Embryonic facial prominence (tissue), 1 donor: ENCODE data around the gene GALNT14.
"Not testable (repeated sequence)": the region's sequence is repeated elsewhere in the genome, so short reads cannot be mapped to it uniquely, and the experiment has no call there.

ENCODE experiments used
- DNase-seq: peaks from one replicate; pipeline ENCODE4 v3.0.0-alpha.2; 2016; ENCODE audit errors: extremely low spot score

The GALNT14 gene, protein sequence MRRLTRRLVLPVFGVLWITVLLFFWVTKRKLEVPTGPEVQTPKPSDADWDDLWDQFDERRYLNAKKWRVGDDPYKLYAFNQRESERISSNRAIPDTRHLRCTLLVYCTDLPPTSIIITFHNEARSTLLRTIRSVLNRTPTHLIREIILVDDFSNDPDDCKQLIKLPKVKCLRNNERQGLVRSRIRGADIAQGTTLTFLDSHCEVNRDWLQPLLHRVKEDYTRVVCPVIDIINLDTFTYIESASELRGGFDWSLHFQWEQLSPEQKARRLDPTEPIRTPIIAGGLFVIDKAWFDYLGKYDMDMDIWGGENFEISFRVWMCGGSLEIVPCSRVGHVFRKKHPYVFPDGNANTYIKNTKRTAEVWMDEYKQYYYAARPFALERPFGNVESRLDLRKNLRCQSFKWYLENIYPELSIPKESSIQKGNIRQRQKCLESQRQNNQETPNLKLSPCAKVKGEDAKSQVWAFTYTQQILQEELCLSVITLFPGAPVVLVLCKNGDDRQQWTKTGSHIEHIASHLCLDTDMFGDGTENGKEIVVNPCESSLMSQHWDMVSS

DNA sequence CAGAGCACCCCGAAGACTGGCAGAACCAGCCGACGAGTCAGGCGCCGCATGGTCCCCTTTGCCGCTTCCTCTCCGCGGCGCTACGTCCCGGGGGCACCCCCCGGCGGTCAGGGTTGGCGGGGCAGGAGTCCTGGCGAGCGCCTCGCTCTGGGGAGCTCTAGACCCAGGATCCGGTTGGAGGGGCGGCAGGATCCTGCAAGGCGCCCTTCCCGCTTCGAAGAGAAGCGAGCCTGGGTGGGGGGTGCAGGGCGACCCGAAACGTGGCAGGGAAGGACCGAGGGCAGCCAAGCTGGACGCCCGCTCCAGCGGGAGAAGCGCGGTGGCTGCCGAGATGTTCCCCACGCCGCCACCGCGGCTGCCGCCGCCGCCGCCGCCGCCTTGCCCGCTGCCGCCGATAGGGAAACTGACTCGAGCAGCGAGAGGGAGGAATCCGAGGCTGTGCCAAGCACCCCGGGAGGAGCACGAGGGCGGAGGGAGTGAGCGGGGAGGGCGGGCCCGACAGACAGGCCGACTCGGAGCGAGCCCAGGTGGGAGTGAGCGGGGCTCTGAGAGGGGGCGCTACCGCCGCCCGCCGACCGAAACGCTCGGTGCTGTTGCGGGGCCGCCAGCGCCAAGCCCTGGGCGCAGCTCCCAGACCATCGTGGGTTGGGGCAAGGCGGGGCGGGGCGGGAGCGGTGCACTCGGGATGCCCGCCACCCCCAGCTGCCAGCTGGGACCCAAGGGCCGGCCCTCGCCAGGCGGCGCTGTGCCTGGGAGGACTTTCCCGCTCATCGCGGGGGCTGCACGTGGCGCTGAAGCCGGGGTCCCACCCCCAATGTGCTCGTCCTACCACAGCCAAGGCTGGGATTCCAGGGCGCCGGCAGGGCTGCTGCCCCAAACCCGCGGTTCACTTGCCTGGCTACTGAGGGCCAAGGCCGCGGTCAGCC, at the start of gene GALNT14:
Gene GALNT14, minus strand, starts transcription at position 404 of the 926 bp plus-strand sequence. Its CDS starts 354 bp downstream, at position 50.
- no peak for DNase-seq

DNA sequence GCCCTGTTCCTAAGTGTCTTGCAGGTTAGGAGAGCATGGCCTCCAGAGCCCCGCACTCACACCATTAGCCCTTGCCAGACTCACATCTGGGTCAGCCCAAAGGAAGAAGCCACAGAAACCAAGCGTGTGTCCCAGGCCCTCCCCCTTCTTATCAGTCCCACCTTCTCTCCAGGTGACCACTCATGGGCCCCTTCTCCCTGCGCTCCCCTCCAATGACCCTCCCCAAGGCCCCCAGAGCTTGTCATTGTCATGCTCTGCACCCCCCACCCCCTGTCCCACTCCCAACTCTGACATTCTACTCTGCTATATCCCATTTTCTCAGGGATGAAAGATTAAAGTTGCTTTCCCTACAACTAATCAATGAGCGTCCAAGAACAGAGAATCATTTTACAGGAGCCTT, 48.9 kb upstream of the GALNT14 start:
- no peak for DNase-seq

DNA sequence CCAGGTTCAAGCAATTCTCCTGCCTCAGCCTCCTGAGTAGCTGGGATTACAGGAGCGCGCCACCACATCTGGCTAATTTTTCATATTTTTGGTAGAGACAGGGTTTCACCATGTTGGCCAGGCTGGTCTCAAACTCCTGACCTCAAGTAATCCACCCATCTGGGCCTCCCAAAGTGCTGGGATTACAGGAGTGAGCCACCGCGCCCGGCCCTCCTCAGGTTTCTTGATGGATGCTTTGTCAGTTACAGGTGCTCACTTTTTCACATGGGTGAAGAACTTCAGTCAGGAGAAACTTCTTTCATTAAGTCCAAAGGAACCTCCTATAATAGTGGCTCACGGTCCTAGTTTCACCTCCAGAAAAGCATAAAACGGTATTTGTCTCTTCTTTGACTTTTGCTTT, 45.7 kb upstream of the GALNT14 start:
- not testable (repeated sequence) for DNase-seq

DNA sequence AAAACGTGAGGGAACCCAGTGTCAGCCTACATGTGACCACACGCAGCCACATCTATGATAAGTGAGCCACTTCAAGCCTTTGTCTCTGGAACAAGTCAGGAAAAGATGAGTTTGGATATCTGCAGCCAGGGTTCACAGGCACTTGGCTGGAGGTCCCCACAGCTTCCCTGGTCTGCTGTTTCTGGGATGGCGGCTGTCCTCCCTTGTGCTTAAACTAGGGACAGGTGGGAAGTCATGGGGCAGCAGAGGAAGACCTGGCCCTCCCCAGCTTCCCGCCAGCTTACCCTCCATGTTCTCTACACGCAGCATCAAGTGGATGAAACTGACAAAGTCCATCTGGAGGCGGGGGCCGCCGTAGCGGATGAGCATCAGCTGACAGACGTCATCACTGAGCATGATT, 38.5 kb upstream of the GALNT14 start:
- no peak for DNase-seq

DNA sequence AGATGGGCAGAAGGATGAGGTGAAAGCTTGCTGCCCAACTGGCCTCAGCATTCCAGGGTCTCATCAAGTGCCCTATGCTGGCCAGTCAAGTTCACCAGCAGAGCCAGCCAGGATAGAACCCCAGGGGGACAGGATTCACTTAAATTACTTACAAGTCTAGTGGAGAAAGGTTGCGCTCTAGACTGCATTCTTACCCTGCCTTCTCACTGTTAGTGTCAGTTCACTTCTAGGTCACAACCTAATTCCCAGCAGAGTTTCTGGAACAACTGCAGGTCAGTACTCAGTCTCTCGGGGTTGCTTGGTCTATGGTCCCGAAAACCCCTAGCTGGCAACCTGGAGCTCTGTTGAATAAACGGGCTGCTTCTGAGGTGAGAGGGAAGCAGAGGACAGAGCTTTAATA, 32.9 kb upstream of the GALNT14 start:
- no peak for DNase-seq

DNA sequence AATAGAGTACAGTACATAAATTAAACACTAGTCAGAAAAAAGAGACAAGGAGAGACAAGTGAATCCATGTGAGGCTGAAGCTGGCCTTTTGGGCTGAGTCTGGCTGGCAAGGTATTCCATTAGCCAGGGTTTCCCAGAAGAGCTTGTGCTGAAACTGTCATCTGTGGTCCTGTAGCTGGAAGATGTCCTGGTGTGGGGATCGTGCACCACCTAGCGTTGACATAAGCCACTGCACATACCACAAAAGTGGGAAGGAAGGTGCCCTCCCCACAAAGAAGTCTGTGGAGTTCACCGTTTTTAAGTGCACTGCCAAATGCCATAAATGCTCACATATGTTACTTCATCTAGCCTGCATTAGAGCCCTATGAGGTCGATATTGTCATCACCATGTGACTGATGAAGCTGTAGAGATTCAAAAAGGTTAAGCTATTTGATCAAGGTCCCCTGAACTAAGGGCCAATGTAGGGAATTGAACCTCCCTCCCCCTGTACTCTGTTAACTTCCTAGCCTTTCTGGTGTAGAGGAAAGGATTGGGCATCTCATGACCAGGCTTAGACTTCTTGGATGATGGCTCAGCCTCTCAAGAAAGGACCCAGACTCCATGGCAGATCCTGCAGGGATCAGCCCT, 31.9 kb upstream of the GALNT14 start:
- peak; percentile 19 for DNase-seq

DNA sequence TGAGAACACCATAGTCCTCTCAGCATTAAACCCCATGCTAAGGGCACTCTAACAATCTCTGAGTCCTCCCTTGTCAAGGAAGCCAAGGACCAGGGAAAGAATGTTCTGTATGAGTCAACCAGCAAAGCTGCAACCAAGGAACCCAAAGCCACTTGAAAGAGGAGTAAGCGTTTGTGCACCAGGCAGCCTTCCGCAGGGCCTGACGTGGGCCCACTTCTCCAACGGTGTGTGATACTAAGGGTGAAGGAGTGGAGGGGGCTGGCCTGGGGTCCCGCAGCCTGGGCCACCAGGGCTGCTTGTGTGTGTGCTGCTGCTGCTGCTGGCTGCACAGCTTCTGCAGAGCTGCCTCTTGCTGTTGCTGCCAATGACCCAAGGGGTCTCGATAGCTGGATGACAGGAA, 30.1 kb upstream of the GALNT14 start:
- no peak for DNase-seq

DNA sequence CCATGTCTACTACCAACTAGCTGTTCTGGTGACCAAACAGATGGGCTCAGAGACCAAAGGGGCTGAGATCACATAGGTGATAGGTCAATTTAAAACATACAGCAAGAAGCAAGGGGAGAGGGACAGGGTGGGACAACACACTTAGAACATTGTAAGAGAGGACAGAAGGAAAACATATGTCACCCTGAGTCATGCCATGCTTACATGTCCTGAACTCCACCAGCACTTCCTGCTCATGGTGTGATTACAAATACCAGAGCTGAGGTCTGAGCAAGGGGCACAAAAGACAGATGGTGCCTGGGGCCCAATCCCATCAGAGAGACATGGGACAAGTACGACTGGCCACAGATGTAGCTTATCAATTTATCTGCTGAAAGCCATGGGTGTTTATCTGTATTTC, 28.7 kb upstream of the GALNT14 start:
- no peak for DNase-seq

DNA sequence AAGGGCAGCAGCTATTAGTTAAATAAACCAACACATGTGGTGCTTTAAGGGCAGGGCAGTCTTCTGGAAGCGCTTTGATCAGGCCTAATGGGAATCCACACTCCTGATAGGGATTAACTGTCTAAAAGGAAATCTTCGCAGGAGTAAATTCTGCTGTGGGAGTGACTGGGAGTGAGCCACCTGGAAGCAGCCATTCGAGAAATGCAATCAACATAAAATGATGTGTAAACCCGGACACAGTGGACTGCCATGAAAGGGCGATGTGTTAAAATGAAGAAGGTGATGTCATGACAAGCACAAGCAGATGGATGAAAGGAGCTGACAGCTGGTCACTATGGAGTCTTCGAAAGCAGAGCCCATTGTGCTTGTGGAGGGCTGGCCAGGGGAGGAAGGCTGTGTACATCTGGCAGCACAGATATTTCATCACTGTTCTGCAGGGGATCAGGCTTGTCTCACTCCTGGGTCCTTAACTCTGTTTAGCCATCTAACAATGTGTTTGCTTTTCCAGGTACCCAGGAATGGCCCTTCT, 24.8 kb upstream of the GALNT14 start:
- DNase-seq: no peak

DNA sequence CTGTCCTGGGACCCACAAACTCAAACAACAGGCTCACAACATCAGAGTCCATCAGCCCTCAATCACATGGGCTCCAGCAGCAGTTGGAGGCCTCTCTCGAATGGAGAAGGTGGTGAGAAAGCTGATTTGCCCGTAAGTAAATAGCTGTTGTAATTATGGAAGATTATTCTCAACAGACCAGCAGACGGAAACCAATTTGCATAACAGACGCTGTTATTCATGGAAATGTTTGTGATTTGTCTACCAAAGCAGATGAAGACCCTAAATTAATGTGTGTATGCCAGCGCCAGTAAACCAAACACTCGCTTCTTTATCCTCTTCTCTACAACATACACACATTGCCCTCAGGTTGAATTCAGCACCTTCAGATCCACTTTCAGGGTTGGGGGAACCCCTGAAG, 23.4 kb upstream of the GALNT14 start:
- no peak for DNase-seq

DNA sequence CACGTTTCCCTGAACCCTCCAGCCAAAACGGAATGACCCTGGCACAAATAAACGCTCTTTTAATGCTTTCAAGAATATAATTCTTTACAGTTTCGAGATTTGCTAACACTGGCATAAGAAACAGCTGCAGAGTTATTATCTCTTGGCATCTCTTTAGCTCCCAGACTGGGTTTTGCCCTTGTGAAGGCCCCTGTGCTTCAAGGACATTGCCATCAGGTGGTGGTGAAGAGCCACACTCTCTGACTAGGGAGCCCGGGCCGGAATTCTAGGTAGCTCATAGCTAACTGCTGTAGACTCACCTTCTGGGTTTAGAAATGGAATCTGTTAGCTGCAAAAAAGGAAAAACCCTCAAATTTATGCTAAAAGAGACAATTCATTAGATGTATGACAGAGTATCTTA, 13.3 kb upstream of the GALNT14 start:
- DNase-seq: no peak

DNA sequence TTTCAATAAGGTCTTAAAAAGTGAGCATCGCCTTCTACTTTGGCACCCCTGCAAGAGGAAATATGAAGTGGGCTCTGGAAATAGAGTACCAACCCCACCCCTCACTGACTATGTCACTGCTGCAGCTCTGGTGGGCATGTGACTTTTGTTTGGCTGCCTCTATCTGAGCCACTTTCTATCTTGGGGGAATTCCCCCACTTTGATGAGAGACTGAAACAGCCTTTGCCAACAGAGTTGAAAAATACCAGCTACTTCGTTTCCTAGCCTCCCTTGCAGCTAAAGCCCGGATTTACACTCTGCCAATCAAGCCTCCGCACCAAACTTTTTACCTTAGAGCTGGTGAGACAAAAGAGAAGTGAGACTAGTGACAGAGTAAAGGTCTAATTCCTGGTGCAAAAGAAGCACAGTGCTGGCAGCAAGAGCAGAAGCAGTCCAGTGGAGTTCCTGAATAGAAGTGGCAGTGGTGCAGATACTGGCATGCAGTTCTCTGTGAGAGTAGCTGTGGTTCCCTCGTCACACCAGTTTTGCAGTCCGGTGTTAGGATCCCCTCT, 12.0 kb upstream of the GALNT14 start:
- no peak for DNase-seq

DNA sequence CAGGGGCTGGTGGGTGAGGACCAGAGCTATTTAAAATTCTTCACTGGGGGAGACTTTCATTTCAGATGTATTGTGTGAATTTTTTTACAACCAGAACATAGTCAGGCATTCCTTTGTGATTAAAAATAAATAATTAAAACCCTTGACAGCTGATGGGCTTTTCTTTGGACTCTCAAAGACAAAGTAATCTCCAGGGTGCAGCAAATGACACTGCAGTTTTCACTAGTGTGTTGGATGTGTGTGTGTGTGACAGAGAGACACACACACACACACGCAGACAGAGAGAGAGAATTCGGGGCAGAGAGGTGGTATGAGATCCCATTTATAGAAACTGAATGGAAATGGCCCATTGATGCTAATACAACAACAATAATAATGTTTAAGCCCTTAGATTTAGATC, 10.3 kb upstream of the GALNT14 start:
- no peak for DNase-seq

DNA sequence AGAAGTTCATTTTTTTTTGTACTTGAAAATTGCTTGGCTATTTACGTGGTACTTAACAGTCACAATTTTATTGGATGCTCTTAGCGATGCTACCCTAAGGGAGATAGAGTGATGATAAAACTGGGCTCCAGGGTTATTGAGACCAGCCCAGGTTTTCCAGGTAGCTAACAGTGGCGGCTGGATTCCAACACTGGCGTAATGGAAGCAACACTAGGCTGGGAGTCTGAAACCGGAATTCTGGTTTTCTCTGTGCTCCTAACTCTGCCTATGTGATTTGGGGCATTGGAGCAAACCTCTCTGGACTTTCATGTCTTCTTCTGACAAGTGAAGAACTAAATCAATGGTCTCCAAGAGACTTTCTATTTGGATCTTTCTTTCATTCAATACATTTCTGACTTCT, 9.4 kb upstream of the GALNT14 start:
- DNase-seq: no peak

DNA sequence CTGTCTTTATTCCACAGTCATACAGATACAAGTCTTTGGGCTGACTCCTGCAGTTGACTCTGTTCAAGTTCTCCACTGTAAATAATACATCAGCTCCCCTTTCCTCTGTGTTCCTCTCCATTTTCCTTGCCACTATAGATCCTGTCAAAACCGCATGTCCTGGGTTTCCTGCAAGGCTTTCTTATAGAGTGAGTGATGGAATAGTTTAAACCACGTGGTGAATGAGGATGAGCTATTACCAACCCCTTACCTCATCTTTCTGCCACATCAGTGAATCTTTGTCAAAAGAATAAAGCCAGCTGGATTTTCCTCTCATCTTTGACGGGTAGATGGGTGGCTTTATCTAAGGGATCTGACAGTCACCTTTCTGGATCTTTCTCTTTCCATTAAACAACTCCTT, 3.9 kb upstream of the GALNT14 start:
- DNase-seq: no peak

DNA sequence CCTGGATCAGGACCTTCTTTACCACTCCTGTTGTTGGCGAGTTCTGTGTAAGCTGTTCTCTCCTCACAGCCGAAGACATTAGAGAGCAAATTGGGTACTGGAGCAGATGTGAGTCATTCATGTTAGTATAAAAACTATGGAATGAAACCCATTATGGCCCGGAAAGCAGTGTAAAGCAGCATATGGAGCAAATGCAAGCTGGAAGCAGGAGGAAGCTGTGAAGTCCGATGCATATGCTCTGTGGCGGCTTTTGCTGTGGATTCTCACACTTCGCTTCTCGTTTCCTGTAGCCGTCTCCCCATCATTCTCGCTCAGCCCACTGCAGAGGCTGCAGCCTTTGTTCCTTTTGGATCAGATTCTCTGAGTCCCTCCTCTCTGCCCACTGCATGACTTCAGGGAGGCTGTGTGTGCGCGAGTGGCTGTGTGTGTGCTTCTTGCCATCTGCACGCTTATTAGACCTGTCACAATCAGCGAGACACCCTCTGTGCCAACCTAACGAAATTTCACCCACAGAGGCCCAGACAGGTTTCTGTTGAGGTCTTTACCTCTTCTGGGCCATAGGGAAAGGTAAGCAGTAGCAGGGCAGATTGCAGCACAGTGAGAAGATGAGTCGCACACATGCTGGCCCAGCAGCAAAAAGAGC, 3.3 kb upstream of the GALNT14 start:
- DNase-seq: no peak

DNA sequence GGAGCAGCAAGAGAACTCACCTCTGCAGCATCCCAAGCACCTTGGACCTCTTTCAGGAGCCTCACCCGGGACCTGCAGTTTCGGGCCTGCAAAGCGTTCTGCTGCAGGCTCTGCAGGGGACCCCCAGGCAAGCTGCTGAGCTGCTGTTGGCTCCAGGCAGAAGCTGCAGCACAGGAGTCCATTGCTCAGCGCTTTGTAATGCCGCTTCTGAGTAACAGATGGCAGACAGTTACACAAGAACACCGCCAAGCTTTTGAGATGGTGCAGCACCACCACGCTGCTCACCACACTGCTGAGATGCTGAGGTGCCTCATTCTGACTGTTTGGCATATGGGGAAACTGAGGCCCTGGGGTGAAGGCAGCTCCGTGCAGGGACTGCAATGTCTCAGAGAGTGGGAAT, 1.9 kb upstream of the GALNT14 start:
- DNase-seq: no peak

DNA sequence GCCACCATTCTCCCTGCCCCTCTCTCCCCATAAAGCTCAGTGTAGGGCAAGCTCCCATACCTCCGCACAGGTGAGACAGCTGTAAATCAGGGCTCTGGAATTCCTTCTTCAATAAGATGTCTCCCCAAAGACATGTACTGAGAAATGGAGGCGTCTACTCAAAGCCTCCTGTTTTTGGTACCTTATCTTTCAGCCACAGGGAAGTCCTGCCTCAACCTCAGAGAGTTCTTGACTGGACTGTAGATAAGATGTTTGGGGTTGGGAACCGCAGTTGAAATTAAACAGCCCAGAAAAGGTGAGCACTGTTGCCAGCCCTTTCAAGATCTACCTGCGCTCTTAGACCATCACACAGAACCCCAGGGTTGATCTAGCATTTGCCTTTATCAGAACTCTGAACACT, 1.4 kb upstream of the GALNT14 start:
- DNase-seq: no peak

DNA sequence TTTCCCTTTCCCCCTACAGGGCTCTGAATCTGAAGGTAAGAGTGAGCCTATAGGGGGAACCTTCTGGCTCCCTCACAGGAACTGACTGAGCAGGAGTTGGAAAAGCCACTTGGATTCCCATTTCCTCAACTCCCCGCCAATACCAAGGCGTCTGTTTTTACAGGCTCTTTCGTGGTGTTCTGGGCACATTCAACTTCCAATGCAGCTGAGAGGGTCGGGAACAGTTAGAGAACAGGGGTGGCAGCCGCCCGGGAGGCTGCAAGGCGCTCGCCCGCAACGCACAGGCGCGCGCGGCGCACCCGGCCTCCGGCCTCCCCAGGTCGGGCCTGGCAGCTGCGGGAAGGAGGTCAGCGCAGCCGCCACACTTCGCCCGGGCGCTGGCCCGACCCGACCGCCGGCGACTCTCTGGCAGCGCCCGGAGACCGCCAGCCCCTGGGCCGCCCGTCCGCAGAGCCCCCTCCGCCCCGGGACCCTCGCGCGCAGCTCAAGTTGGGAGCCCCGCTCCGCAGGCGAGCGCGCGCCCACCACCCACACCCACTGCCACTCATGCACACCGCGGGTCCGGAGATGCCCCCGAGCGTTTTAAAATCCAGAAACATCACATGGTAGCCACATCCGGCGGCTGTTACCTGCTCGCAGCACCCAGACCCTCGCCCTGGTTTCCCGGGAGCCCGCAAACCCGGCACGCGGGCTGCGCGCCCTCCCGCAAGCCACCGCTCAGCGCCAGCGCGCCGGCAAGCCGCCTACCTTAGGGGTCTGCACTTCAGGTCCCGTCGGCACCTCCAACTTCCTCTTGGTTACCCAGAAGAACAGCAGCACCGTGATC, 816 bp downstream of the GALNT14 start:
- DNase-seq: no peak

DNA sequence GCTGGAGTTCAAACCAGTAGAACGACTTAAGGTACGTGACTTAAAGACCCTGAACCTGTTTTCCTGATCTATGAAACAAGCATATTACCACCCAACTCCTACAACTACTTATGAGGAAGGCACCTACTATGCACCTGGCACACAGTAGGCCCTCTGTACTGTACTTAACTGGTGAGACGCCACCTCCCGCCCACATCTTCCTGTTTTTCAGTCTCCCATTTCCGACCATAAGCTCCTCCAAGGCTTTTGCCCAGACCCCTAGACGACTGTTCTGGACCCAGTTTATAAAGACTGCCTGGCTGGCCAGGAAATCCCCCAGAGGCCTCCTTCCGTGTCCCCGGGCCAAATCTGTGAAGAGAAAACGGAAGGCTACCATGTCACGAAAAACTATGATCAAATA, 1.5 kb downstream of the GALNT14 start:
- no peak for DNase-seq
